Esophagus muscularis mucosa (tissue), 4 donors: ENCODE results near the gene GTF3C5.

Source experiments
- CTCF ChIP-seq, 3 experiments: fragments of 200-600 bp in 2 of 3; fragments of 450-650 bp in 1 of 3; sonication (generic) in 2 of 3; IDR thresholded peaks; one replicate each; pipeline ENCODE4 v1.5.1; 2017 to 2019; ENCODE audit warnings: antibody characterized with exemption in 3 of 3, mild to moderate bottlenecking in 2 of 3, moderate library complexity in 1 of 3
- EP300 ChIP-seq: sonication (generic); formaldehyde crosslinking; IDR thresholded peaks from one replicate; pipeline ENCODE4 v1.6.1; 2017; ENCODE audit warnings: antibody characterized with exemption
- POLR2A ChIP-seq: fragments of 450-650 bp; IDR thresholded peaks from one replicate; pipeline ENCODE4 v1.6.1; 2017; ENCODE audit warnings: antibody characterized with exemption, moderate library complexity, mild to moderate bottlenecking, low read depth
- POLR2AphosphoS5 ChIP-seq, 2 donors: sonication (generic); formaldehyde crosslinking; IDR thresholded peaks; one replicate each; pipeline ENCODE4 v1.6.1; 2017; ENCODE audit warnings: antibody characterized with exemption in 2 of 2

DNA sequence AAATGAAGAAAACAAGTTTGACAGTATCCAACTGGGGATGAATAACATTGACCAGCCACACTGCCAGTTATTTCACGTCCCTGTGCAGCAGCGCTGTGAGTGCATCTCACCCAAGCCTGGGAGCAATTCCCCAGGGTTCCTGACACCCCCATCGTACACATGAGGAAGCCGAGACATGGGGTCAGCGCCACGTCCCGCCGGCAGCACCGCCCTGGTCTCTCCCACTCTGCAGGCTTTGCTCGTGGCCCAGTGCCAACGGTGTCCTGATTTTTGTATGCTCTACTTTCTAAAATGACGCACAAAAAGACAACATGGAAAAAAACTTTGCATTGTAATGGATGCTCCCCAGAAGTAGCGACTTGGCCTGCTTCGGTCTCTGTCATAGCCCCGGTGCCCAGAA lies 14.3 kb downstream of the GTF3C5 start:
- TF ChIP-seq POLR2A (no peak), CTCF (IDR thresholded peaks at IDR 0.05) (no peak), POLR2AphosphoS5 (IDR thresholded peaks at IDR 0.05) (no peak), EP300 (no peak)
